Measurements from ENCODE around the gene GARS1. TPM values are rescaled to one million over a fixed set of nuclear protein-coding genes. Genes with fewer than 3 reads are reported as not detected.

Gene GARS1
- total and polyA plus RNA-seq, 9 of the 15 experiments (the other 6 are each of a cell fraction or from before 2014, with no cell fraction given) = 142 to 769 (median 272) TPM

- TF ChIP-seq ZNF143 (CRISPR knock-in tag; IDR thresholded peaks at IDR 0.05) (no peak), COPS2 (conservative IDR thresholded peaks at IDR 0.05) (no peak)
Measured at GRCh38 chr7:30647589-30648364, 53.1 kb downstream of the GARS1 start (continued).

DNA sequence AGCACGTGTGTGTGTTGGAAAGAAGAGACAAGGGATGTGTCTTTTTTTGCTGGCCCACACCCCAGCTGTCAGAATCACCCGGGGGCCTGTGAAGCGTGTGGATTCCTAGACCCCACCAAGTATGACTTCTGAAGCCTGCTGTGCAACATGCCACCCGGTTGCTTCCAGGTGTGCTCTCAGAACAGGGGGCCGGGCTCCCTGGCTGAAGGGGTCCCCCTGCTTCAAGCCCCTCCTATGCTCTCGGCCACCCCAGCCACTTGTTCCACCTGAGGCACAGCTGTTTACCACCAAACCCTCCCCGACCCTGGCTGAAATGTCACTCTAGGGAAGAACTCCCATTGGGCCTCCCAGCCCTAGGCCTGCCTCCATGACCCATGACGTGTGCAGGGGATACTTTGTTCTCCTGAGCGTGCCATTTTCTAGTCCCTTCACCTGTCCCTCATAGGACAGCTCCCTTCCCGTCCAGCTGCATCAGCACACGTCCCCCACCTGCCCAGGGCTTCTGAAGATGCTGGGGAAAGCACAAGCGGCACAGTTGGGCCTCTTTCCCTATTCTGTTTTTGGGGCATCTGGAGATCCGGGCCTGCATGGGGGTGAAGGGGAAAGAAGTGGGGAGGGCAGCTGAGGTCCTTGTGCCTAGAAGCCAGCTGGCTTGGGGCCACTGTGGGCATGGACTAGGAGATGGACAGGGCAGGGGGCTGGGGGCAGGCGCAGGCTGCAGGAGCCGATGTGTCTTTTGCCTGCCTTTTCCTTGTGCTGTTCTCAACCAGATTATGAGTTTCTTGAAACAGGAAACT is 54.3 kb downstream of the GARS1 start:
- CTCF ChIA-PET (ENCODE audit: low intra/inter-chr PET ratio) = interaction anchor here (0.6 kb wide), 1 partner anchor 23 kb away, joined by 3 read pairs; no protein-coding TSS in a partner anchor

More for the DNA sequence above, 54.3 kb downstream of the GARS1 start:
- H3K27ac ChIP-seq (ENCODE audit: extremely low read depth, low read depth, low read length) = no peak overlapping the region
- POLR2A ChIA-PET = interaction anchor here (0.6 to 1.0 kb wide), 2 partner anchors 10 to 53 kb away, joined by 3 to 5 read pairs; no protein-coding TSS in a partner anchor
- H3K9me1 ChIP-seq (ENCODE audit: control insufficient read depth, insufficient read depth, low read length) = no peaks in the 10 kb centered on the region
- H3K9me3 ChIP-seq (replicated peaks; ENCODE audit: control insufficient read depth, insufficient read depth, low read depth, low read length) = no peaks in the 10 kb centered on the region
- in situ Hi-C loops (cut with MboI) (no loop called here), intact Hi-C loops (cut with micrococcal nuclease) (no loop called here)
- H4K20me1 ChIP-seq (replicated peaks; ENCODE audit: control insufficient read depth, insufficient read depth, low read length) = 0 out of 2 replicates have a peak, but pooled peaks cover 4% of the 10 kb centered on the region
- no peak overlapping the region for H3K4me2 ChIP-seq (ENCODE audit: insufficient read depth, low read length)
- H3K4me1 ChIP-seq (replicated peaks in 1 of 2; ENCODE audit: control insufficient read depth in 2 of 2, insufficient read depth in 2 of 2, low read length in 2 of 2) = no peaks in the 10 kb centered on the region; a peak in 1 of 5 replicates
- ATAC-seq (no peak), DNase-seq (ENCODE audit: extremely low read depth in 1 of 4, low spot score in 3 of 4) (no peak), FAIRE-seq (no peak)
- BruUV-seq (replicated peaks) = no TSS peak
- no peaks in the 10 kb centered on the region for H3K79me2 ChIP-seq (ENCODE audit: control insufficient read depth, insufficient read depth, low read length)
- no peak overlapping the region for H3K4me3 ChIP-seq
- H3K27me3 ChIP-seq (ENCODE audit: control insufficient read depth in 2 of 2, insufficient read depth in 2 of 2, low read length in 2 of 2) = peaks cover 0 to 9% of the 10 kb centered on the region in 2 experiments; a peak in 3 of 5 replicates
- H3K9ac ChIP-seq (ENCODE audit: insufficient read depth in 1 of 2, low read depth in 2 of 2, low read length in 2 of 2) = no peak overlapping the region
- peaks cover 7% of the 10 kb centered on the region; the same call in 1 of the 3 replicates for H3K36me3 ChIP-seq (ENCODE audit: control insufficient read depth, insufficient read depth, low read length)
- 32% methylated on average over 12 of the region's 15 CpGs for WGBS (ENCODE audit: insufficient coverage, low coverage, missing lambda C conversion rate)
- TF ChIP-seq HDAC3 (IDR thresholded peaks at IDR 0.05; ENCODE audit: borderline replicate concordance, partially characterized antibody) (no peak), NR1H2 (CRISPR knock-in tag; IDR thresholded peaks at IDR 0.05) (no peak), MAX (CRISPR knock-in tag; IDR thresholded peaks at IDR 0.05) (no peak)
- TF ChIP-seq, protein P1, sequence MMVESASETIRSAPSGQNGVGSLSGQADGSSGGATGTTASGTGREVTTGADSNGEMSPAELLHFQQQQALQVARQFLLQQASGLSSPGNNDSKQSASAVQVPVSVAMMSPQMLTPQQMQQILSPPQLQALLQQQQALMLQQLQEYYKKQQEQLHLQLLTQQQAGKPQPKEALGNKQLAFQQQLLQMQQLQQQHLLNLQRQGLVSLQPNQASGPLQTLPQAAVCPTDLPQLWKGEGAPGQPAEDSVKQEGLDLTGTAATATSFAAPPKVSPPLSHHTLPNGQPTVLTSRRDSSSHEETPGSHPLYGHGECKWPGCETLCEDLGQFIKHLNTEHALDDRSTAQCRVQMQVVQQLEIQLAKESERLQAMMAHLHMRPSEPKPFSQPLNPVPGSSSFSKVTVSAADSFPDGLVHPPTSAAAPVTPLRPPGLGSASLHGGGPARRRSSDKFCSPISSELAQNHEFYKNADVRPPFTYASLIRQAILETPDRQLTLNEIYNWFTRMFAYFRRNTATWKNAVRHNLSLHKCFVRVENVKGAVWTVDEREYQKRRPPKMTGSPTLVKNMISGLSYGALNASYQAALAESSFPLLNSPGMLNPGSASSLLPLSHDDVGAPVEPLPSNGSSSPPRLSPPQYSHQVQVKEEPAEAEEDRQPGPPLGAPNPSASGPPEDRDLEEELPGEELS (CRISPR knock-in tag; IDR thresholded peaks at IDR 0.05; ENCODE audit: borderline replicate concordance) = no peak
- TF ChIP-seq, protein P2, sequence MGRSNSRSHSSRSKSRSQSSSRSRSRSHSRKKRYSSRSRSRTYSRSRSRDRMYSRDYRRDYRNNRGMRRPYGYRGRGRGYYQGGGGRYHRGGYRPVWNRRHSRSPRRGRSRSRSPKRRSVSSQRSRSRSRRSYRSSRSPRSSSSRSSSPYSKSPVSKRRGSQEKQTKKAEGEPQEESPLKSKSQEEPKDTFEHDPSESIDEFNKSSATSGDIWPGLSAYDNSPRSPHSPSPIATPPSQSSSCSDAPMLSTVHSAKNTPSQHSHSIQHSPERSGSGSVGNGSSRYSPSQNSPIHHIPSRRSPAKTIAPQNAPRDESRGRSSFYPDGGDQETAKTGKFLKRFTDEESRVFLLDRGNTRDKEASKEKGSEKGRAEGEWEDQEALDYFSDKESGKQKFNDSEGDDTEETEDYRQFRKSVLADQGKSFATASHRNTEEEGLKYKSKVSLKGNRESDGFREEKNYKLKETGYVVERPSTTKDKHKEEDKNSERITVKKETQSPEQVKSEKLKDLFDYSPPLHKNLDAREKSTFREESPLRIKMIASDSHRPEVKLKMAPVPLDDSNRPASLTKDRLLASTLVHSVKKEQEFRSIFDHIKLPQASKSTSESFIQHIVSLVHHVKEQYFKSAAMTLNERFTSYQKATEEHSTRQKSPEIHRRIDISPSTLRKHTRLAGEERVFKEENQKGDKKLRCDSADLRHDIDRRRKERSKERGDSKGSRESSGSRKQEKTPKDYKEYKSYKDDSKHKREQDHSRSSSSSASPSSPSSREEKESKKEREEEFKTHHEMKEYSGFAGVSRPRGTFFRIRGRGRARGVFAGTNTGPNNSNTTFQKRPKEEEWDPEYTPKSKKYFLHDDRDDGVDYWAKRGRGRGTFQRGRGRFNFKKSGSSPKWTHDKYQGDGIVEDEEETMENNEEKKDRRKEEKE (IDR thresholded peaks at IDR 0.05; ENCODE audit: borderline replicate concordance in 1 of 2, control insufficient read depth in 1 of 2, low read depth in 2 of 2, low read length in 1 of 2) = no peak
- no peak overlapping the region for H2AFZ ChIP-seq (ENCODE audit: low read depth, low read length)
